ENCODE measurements around the gene ZBTB20.

DNA sequence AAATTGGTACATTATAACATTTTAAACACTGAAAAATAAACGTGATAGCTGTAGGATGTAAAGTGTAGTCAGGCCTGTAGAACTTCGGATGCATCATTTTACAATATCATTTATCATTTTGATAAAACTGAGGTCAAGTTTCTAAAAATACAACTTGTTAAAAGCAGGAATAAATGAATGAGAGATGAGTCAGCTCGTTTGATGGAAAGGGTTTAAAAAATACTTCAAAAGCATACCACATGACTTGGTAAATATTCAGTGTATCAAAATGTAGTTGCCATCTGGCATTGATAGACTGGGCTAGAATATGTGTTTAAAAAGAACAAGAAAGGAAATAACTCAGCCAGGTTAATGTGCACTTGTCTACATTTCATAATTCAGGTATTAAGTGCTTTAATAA lies 496.3 kb downstream of the ZBTB20 start:
- TF ChIP-seq, protein P1, sequence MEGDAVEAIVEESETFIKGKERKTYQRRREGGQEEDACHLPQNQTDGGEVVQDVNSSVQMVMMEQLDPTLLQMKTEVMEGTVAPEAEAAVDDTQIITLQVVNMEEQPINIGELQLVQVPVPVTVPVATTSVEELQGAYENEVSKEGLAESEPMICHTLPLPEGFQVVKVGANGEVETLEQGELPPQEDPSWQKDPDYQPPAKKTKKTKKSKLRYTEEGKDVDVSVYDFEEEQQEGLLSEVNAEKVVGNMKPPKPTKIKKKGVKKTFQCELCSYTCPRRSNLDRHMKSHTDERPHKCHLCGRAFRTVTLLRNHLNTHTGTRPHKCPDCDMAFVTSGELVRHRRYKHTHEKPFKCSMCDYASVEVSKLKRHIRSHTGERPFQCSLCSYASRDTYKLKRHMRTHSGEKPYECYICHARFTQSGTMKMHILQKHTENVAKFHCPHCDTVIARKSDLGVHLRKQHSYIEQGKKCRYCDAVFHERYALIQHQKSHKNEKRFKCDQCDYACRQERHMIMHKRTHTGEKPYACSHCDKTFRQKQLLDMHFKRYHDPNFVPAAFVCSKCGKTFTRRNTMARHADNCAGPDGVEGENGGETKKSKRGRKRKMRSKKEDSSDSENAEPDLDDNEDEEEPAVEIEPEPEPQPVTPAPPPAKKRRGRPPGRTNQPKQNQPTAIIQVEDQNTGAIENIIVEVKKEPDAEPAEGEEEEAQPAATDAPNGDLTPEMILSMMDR (conservative IDR thresholded peaks at IDR 0.05) = no peak
- TF ChIP-seq EZH2 (IDR thresholded peaks at IDR 0.05; ENCODE audit: low read depth) = no peak

Data from PC-9 (cell line).